Activated CD4-positive, alpha-beta T cell treated with anti-CD3 and anti-CD28 coated beads, Interleukin-2, amount 10 ng/mL, durations not matched to agents 7 days and 5 days (primary cell): ENCODE measurements around the gene QPCT. TPM values are rescaled to one million over a fixed set of nuclear protein-coding genes. Genes with fewer than 3 reads are reported as not detected.
"Not testable (repeated sequence)": the region's sequence is repeated elsewhere in the genome, so short reads cannot be mapped to it uniquely, and the experiment has no call there.

ENCODE experiments used
- CTCF ChIA-PET: fragments of 350-600 bp; sonication (Branson Sonifier 250); formaldehyde crosslinking; loops from one replicate; lab custom pipeline; 2021; ENCODE audit warnings: antibody characterized with exemption; lab: Charles Lee
- POLR2A ChIA-PET: fragments of 350-600 bp; sonication (Branson Sonifier 250); formaldehyde crosslinking; loops from one replicate; lab custom pipeline; 2021; ENCODE audit warnings: antibody characterized with exemption; lab: Charles Lee
- DNase-seq: peaks from one replicate; pipeline ENCODE4 v3.0.0-alpha.2; 2020
- H3K27ac Mint-ChIP-seq: one replicate; pipeline ENCODE4 v1.8.0; 2021; ENCODE audit warnings: mild to moderate bottlenecking, moderate library complexity, mixed read lengths
- H3K27me3 Mint-ChIP-seq: one replicate; pipeline ENCODE4 v1.8.0; 2021; ENCODE audit warnings: mixed read lengths
- H3K36me3 Mint-ChIP-seq: one replicate; pipeline ENCODE4 v1.8.0; 2021; ENCODE audit warnings: low read depth, mixed read lengths
- H3K4me1 Mint-ChIP-seq: one replicate; pipeline ENCODE4 v1.8.0; 2021; ENCODE audit warnings: mixed read lengths
- H3K4me3 Mint-ChIP-seq: one replicate; pipeline ENCODE4 v1.8.0; 2021; ENCODE audit warnings: mild to moderate bottlenecking, moderate library complexity, mixed read lengths
- H3K9me3 Mint-ChIP-seq: one replicate; pipeline ENCODE4 v1.8.0; 2021; ENCODE audit warnings: mixed read lengths
- total RNA-seq, 2 experiments: library from RNA; stranded (reverse); gene quantifications; one replicate each; pipeline ENCODE4 v1.2.3, GENCODE V29; 2021

QPCT gene
- total RNA-seq, 2 experiments from 2014 or later = not detected

- Mint-ChIP-seq H3K27ac (no peak overlapping the region), H3K27me3 (peaks cover 19% of the 10 kb centered on the region), H3K4me1 (no peaks in the 10 kb centered on the region), H3K4me3 (no peak overlapping the region), H3K36me3 (no peaks in the 10 kb centered on the region), H3K9me3 (no peaks in the 10 kb centered on the region)
- no peak for DNase-seq
- ChIA-PET POLR2A (no interaction called here), CTCF (interaction anchor here (0.5 to 2.4 kb wide), 4 partner anchors 9 to 1408 kb away, joined by 3 to 8 read pairs (median 7); no protein-coding TSS in a partner anchor)
These were observed 61.4 kb downstream of the QPCT start for GRCh38 chr2:37405781-37406180.

- no peak overlapping the region for H3K4me3 Mint-ChIP-seq
- ChIA-PET POLR2A (interaction anchor here (0.6 kb wide), 1 partner anchor 1089 kb away, joined by 3 read pairs; no protein-coding TSS in a partner anchor), CTCF (interaction anchor here (0.9 to 4.8 kb wide), 3 partner anchors 9 to 23 kb away, joined by 3 to 22 read pairs (median 3); no protein-coding TSS in a partner anchor)
- no peak overlapping the region for H3K27ac Mint-ChIP-seq
- peaks cover under 1% of the 10 kb centered on the region for H3K27me3 Mint-ChIP-seq
- H3K4me1 Mint-ChIP-seq = peaks cover 4% of the 10 kb centered on the region
- H3K9me3 Mint-ChIP-seq = no peaks in the 10 kb centered on the region
- H3K36me3 Mint-ChIP-seq = no peaks in the 10 kb centered on the region
- DNase-seq = no peak
These were observed 67.8 kb downstream of the QPCT start for GRCh38 chr2:37412231-37412630.

- H3K9me3 Mint-ChIP-seq, H3K36me3 Mint-ChIP-seq, POLR2A ChIA-PET, H3K27ac Mint-ChIP-seq, DNase-seq, H3K4me1 Mint-ChIP-seq, H3K27me3 Mint-ChIP-seq, H3K4me3 Mint-ChIP-seq: not testable (repeated sequence)
- CTCF ChIA-PET = interaction anchor here (0.6 to 3.8 kb wide), 14 partner anchors 9 to 463 kb away, joined by 3 to 18 read pairs (median 4); no protein-coding TSS in a partner anchor
These were observed 69.6 kb downstream of the QPCT start for GRCh38 chr2:37413911-37414469.

GRCh38 chr2:37414470-37414949 lies 70.1 kb downstream of the QPCT start:
- CTCF ChIA-PET = interaction anchor here (0.5 to 3.8 kb wide), 17 partner anchors 8 to 470 kb away, joined by 3 to 18 read pairs (median 3); no protein-coding TSS in a partner anchor
- H3K4me3 Mint-ChIP-seq = no peak overlapping the region
- no peak overlapping the region for H3K27ac Mint-ChIP-seq
- peaks cover 4% of the 10 kb centered on the region for H3K4me1 Mint-ChIP-seq
- no peaks in the 10 kb centered on the region for H3K27me3 Mint-ChIP-seq
- no peaks in the 10 kb centered on the region for H3K9me3 Mint-ChIP-seq
- POLR2A ChIA-PET = no interaction called here
- H3K36me3 Mint-ChIP-seq = no peaks in the 10 kb centered on the region
- peak; percentile 20 for DNase-seq

- POLR2A ChIA-PET = interaction anchor here (0.7 kb wide), 1 partner anchor 482 kb away, joined by 4 read pairs; no protein-coding TSS in a partner anchor
- H3K4me1 Mint-ChIP-seq = peaks cover 4% of the 10 kb centered on the region
- H3K27ac Mint-ChIP-seq = no peak overlapping the region
These were observed 70.8 kb downstream of the QPCT start for GRCh38 chr2:37415128-37415820.

GRCh38 chr2:37417321-37417720 lies 72.9 kb downstream of the QPCT start:
- Mint-ChIP-seq H3K9me3 (no peaks in the 10 kb centered on the region), H3K36me3 (no peaks in the 10 kb centered on the region), H3K4me1 (peaks cover 4% of the 10 kb centered on the region), H3K27ac (no peak overlapping the region), H3K27me3 (no peaks in the 10 kb centered on the region), H3K4me3 (no peak overlapping the region)
- DNase-seq = no peak
- ChIA-PET CTCF (no interaction called here), POLR2A (no interaction called here)

More at GRCh38 chr2:37415128-37415820, 70.8 kb downstream of the QPCT start:
- no peaks in the 10 kb centered on the region for H3K27me3 Mint-ChIP-seq
- H3K36me3 Mint-ChIP-seq = no peaks in the 10 kb centered on the region
- DNase-seq = no peak
- H3K4me3 Mint-ChIP-seq = no peak overlapping the region
- no peaks in the 10 kb centered on the region for H3K9me3 Mint-ChIP-seq
- CTCF ChIA-PET = interaction anchor here (0.5 to 3.8 kb wide), 17 partner anchors 10 to 470 kb away, joined by 3 to 18 read pairs (median 3); no protein-coding TSS in a partner anchor

GRCh38 chr2:37418956-37419355 lies 74.5 kb downstream of the QPCT start:
- DNase-seq = no peak
- Mint-ChIP-seq H3K9me3 (no peaks in the 10 kb centered on the region), H3K27me3 (no peaks in the 10 kb centered on the region), H3K4me1 (peaks cover 4% of the 10 kb centered on the region), H3K27ac (no peak overlapping the region), H3K36me3 (no peaks in the 10 kb centered on the region), H3K4me3 (no peak overlapping the region)
- ChIA-PET CTCF (interaction anchor here (0.8 to 1.0 kb wide), 2 partner anchors 23 to 376 kb away, joined by 3 read pairs; no protein-coding TSS in a partner anchor), POLR2A (no interaction called here)

GRCh38 chr2:37421686-37422085 lies 77.3 kb downstream of the QPCT start:
- no peak overlapping the region for H3K4me3 Mint-ChIP-seq
- no peaks in the 10 kb centered on the region for H3K27me3 Mint-ChIP-seq
- no peaks in the 10 kb centered on the region for H3K9me3 Mint-ChIP-seq
- no peaks in the 10 kb centered on the region for H3K4me1 Mint-ChIP-seq
- CTCF ChIA-PET = interaction anchor here (0.6 to 0.7 kb wide), 2 partner anchors 8 to 10 kb away, joined by 3 read pairs; no protein-coding TSS in a partner anchor
- no peaks in the 10 kb centered on the region for H3K36me3 Mint-ChIP-seq
- H3K27ac Mint-ChIP-seq = no peak overlapping the region
- no peak for DNase-seq
- POLR2A ChIA-PET = no interaction called here

- POLR2A ChIA-PET = no interaction called here
- CTCF ChIA-PET = interaction anchor here (0.9 kb wide), 1 partner anchor 9 kb away, joined by 4 read pairs; no protein-coding TSS in a partner anchor
- no peaks in the 10 kb centered on the region for H3K36me3 Mint-ChIP-seq
- H3K27me3 Mint-ChIP-seq = no peaks in the 10 kb centered on the region
- no peak overlapping the region for H3K27ac Mint-ChIP-seq
- H3K9me3 Mint-ChIP-seq = no peaks in the 10 kb centered on the region
- no peak overlapping the region for H3K4me3 Mint-ChIP-seq
- no peak for DNase-seq
- H3K4me1 Mint-ChIP-seq = no peaks in the 10 kb centered on the region
These were observed 78.4 kb downstream of the QPCT start for GRCh38 chr2:37422816-37423215.

Other genes starting within 250 kb of the QPCT start
- gene EIF2AK2, start 187.7 kb upstream of the QPCT start, total RNA-seq = 100 to 1,000 TPM; 119 to 129 TPM
- not detected for gene SULT6B1, start 156.0 kb upstream of the QPCT start, total RNA-seq
- 10 to 100 TPM; 37.5 to 38.5 TPM for gene CEBPZOS, start 148.1 kb upstream of the QPCT start, total RNA-seq
- gene CEBPZ, start 113.0 kb upstream of the QPCT start, total RNA-seq = 10 to 100 TPM; 53.5 to 56.9 TPM
- gene NDUFAF7, start 113.0 kb upstream of the QPCT start, total RNA-seq = 10 to 100 TPM; 17.9 to 21.7 TPM
- gene PRKD3, start 19.8 kb upstream of the QPCT start, total RNA-seq = 10 to 100 TPM in 1 of 2 experiments, 1 to 10 TPM in 1; 9.3 to 13.4 TPM